DMS53 (cell line): Measurements from ENCODE around the gene SEPTIN8.
"Not testable (repeated sequence)": the region's sequence is repeated elsewhere in the genome, so short reads cannot be mapped to it uniquely, and the experiment has no call there.

Experiments used
- DNase-seq: peaks from one replicate; lab custom pipeline; 2025; lab: John Stamatoyannopoulos, UW

SEPTIN8 gene

GRCh38 chr5:132812123-132812765 is 35.2 kb upstream of the SEPTIN8 start:
- DNase-seq, result no peak

GRCh38 chr5:132810605-132811004 is 33.6 kb upstream of the SEPTIN8 start:
- DNase-seq, result no peak

- no peak for DNase-seq
These were observed 31.8 kb upstream of the SEPTIN8 start for GRCh38 chr5:132808866-132809265.

- no peak for DNase-seq
These were observed 31.4 kb upstream of the SEPTIN8 start for GRCh38 chr5:132808448-132808847.

GRCh38 chr5:132807163-132807838 is 30.3 kb upstream of the SEPTIN8 start:
- peak; percentile 78 for DNase-seq

GRCh38 chr5:132806804-132807162 is 29.7 kb upstream of the SEPTIN8 start:
- DNase-seq, result not testable (repeated sequence)

GRCh38 chr5:132805872-132806271 is 28.8 kb upstream of the SEPTIN8 start:
- not testable (repeated sequence) for DNase-seq

GRCh38 chr5:132804219-132804618 is 27.2 kb upstream of the SEPTIN8 start:
- DNase-seq, result not testable (repeated sequence)

- DNase-seq, result not testable (repeated sequence)
These were observed 25.6 kb upstream of the SEPTIN8 start for GRCh38 chr5:132802685-132803066.

- DNase-seq, result peak; percentile 18
These were observed 25.1 kb upstream of the SEPTIN8 start for GRCh38 chr5:132802044-132802684.

GRCh38 chr5:132800545-132800944 is 23.5 kb upstream of the SEPTIN8 start:
- no peak for DNase-seq

GRCh38 chr5:132799392-132799791 is 22.4 kb upstream of the SEPTIN8 start:
- no peak for DNase-seq

- no peak for DNase-seq
These were observed 20.6 kb upstream of the SEPTIN8 start for GRCh38 chr5:132797651-132798050.

- DNase-seq, result no peak
These were observed 14.0 kb upstream of the SEPTIN8 start for GRCh38 chr5:132791026-132791425.

- no peak for DNase-seq
These were observed 13.3 kb upstream of the SEPTIN8 start for GRCh38 chr5:132790201-132790865.

GRCh38 chr5:132788990-132789886 is 12.2 kb upstream of the SEPTIN8 start:
- DNase-seq, result no peak

- DNase-seq, result no peak
These were observed 11.5 kb upstream of the SEPTIN8 start for GRCh38 chr5:132788508-132788907.

GRCh38 chr5:132787076-132787475 is 10.0 kb upstream of the SEPTIN8 start:
- no peak for DNase-seq

- no peak for DNase-seq
These were observed 8.8 kb upstream of the SEPTIN8 start for GRCh38 chr5:132785864-132786263.

GRCh38 chr5:132785365-132785764 is 8.3 kb upstream of the SEPTIN8 start:
- no peak for DNase-seq

GRCh38 chr5:132782101-132782500 is 5.1 kb upstream of the SEPTIN8 start:
- no peak for DNase-seq

- no peak for DNase-seq
These were observed 4.0 kb upstream of the SEPTIN8 start for GRCh38 chr5:132781029-132781428.
